Measurements from ENCODE around the gene TEX38. TPM values are rescaled to one million over a fixed set of nuclear protein-coding genes. Genes with fewer than 3 reads are reported as not detected.
A peak's percentile ranks its signal among the peaks of the same experiment; 100 is the strongest.

The TEX38 gene
- total RNA-seq, 2 experiments from 2014 or later, result not detected

DNA sequence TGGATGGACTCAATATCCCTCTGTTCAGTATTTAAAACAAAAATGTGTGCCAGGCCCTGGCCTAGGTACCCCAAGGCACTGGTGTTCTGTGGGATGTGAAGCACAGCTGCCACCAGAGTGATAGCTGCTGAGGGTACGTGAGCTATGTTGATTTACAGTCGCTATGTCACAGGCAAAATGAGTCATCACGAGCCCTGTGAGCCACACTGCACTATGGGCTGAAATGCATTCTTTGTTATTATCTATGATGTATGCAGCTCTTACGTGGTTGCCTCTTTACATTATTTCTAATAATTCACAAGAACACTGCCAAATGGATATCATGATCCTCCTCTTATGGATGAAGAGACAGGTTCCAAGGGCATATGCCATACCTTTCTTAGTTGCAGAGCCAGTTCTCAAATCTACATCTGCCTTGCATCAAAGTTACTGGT lies 2.1 kb downstream of the TEX38 start:
- Mint-ChIP-seq H3K4me3 (no peak overlapping the region), H3K27me3 (no peaks in the 10 kb centered on the region), H3K27ac (peak overlapping the region; percentile 29), H3K4me1 (ENCODE audit: low read depth) (peaks cover 24% of the 10 kb centered on the region), H3K36me3 (ENCODE audit: low read depth) (peaks cover 40% of the 10 kb centered on the region), H3K9me3 (no peaks in the 10 kb centered on the region)
- POLR2A ChIA-PET, result no interaction called here
- ATAC-seq (ENCODE audit: poor library complexity) (no peak), DNase-seq (peak in 1 of 14 experiments; percentile 11)
- H3K4me3 ChIP-seq (ENCODE audit: low read length), result no peak overlapping the region
- no peak overlapping the region for H3K27ac ChIP-seq (ENCODE audit: low read depth in 1 of 2, low read length in 2 of 2)
- CTCF ChIA-PET, result interaction anchor here (1.1 kb wide), 1 partner anchor 35 kb away, joined by 3 read pairs; no protein-coding TSS in a partner anchor
- TF ChIP-seq, protein P1, sequence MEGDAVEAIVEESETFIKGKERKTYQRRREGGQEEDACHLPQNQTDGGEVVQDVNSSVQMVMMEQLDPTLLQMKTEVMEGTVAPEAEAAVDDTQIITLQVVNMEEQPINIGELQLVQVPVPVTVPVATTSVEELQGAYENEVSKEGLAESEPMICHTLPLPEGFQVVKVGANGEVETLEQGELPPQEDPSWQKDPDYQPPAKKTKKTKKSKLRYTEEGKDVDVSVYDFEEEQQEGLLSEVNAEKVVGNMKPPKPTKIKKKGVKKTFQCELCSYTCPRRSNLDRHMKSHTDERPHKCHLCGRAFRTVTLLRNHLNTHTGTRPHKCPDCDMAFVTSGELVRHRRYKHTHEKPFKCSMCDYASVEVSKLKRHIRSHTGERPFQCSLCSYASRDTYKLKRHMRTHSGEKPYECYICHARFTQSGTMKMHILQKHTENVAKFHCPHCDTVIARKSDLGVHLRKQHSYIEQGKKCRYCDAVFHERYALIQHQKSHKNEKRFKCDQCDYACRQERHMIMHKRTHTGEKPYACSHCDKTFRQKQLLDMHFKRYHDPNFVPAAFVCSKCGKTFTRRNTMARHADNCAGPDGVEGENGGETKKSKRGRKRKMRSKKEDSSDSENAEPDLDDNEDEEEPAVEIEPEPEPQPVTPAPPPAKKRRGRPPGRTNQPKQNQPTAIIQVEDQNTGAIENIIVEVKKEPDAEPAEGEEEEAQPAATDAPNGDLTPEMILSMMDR (IDR thresholded peaks at IDR 0.05), result no peak
- H3K27me3 ChIP-seq (ENCODE audit: control insufficient read depth in 1 of 2, insufficient read depth in 2 of 2, low read length in 2 of 2), result no peaks in the 10 kb centered on the region
- peaks cover 23% of the 10 kb centered on the region for H3K36me3 ChIP-seq (ENCODE audit: insufficient read depth, low read length)
- H3K4me1 ChIP-seq (ENCODE audit: insufficient read depth, low read length), result peaks cover 12% of the 10 kb centered on the region
- intact Hi-C loops (cut with DNase I, micrococcal nuclease), result no loop called here
- no peaks in the 10 kb centered on the region for H3K9me3 ChIP-seq (ENCODE audit: control insufficient read depth in 1 of 2, insufficient read depth in 1 of 2, low read length in 2 of 2)

DNA sequence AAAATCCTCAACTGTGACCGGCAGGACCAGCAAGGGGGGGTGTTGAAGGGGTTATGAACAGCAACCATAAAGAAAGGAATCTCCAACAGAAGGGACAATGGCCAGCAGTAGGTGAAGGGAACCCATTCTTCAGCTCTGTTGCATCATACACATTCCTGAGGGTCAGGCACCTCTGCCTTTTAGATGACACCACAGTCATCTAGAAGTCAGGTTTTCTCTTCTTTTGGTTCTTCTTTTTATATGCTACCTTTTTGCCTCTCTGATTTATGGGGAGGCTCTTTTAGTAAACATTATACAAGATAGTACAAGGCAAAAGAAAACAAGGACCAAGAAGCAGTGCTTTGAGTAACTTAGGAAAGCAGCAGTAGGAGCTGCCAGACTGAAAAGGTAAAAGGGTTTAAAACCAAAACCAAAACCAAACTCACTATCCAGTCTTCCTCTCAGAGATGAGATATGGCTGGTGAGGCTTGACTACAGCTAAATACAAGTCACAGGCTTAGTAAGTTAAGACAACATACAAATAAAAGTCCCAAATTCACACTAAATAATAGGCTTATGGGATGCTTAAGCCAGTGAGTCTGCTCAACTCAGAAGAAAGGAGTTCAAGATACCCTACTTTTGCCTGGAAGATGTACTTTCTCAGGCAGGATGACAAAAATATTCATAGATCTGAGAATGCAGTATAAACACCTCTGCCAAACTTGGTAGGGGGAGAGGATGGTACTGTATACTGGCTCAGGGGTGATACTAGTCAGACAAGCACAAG lies 4.1 kb downstream of the TEX38 start:
- Histone ChIP-seq H3K4me3 (ENCODE audit: low read length) (peak overlapping the region; percentile 2), H3K9me3 (ENCODE audit: control insufficient read depth in 1 of 2, insufficient read depth in 1 of 2, low read length in 2 of 2) (no peaks in the 10 kb centered on the region), H3K4me1 (ENCODE audit: insufficient read depth, low read length) (peaks cover 11% of the 10 kb centered on the region), H3K27me3 (ENCODE audit: control insufficient read depth in 1 of 2, insufficient read depth in 2 of 2, low read length in 2 of 2) (no peaks in the 10 kb centered on the region), H3K27ac (ENCODE audit: low read depth in 1 of 2, low read length in 2 of 2) (peak overlapping the region; percentile 8 to 64), H3K36me3 (ENCODE audit: insufficient read depth, low read length) (peaks cover 40% of the 10 kb centered on the region)
- no peaks in the 10 kb centered on the region for H3K9me3 Mint-ChIP-seq
- CTCF ChIA-PET, result no interaction called here
- POLR2A ChIA-PET, result interaction anchor here (0.8 to 1.8 kb wide), 5 partner anchors 7 to 72 kb away, joined by 3 to 10 read pairs (median 4); partner anchors contain the start of gene MKNK1
- peaks cover 56% of the 10 kb centered on the region for H3K36me3 Mint-ChIP-seq (ENCODE audit: low read depth)
- TF ChIP-seq, protein P1 (IDR thresholded peaks at IDR 0.05), result no peak
- DNase-seq (peak in 3 of 14 experiments; percentile 50 to 65 (median 50)), ATAC-seq (ENCODE audit: poor library complexity) (peak; percentile 86)
- intact Hi-C loops (cut with DNase I, micrococcal nuclease), result no loop called here
- peak overlapping the region; percentile 50 for H3K4me3 Mint-ChIP-seq
- H3K4me1 Mint-ChIP-seq (ENCODE audit: low read depth), result peaks cover 24% of the 10 kb centered on the region
- H3K27me3 Mint-ChIP-seq, result no peaks in the 10 kb centered on the region
- H3K27ac Mint-ChIP-seq, result peak overlapping the region; percentile 98

DNA sequence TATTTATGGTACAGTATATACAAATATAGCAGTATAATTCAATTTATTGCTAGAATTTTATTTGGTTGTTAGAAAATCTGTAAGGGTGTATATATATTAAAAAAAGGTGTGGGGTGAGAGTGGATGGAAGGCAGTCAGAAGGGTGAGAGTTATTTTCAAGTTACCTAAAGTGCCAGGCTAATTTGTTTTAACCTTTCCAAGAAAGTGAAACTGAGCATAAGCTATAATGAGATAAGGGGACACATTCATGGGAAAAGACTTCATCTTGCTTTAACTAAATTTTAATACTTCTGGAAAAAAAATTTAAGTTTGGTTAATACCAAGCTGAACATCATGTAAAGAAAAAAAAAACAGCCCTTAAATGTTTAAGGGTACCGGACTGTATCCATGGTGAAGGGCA lies 4.9 kb downstream of the TEX38 start:
- peak overlapping the region; percentile 50 for H3K4me3 Mint-ChIP-seq
- H3K27me3 ChIP-seq (ENCODE audit: control insufficient read depth in 1 of 2, insufficient read depth in 2 of 2, low read length in 2 of 2), result no peaks in the 10 kb centered on the region
- no peak overlapping the region for H3K4me3 ChIP-seq (ENCODE audit: low read length)
- TF ChIP-seq, protein P1 (IDR thresholded peaks at IDR 0.05), result no peak
- H3K9me3 Mint-ChIP-seq, result no peaks in the 10 kb centered on the region
- H3K4me1 ChIP-seq (ENCODE audit: insufficient read depth, low read length), result peaks cover 11% of the 10 kb centered on the region
- ChIA-PET CTCF (interaction anchor here (1.1 kb wide), 1 partner anchor 45 kb away, joined by 3 read pairs; no protein-coding TSS in a partner anchor), POLR2A (interaction anchor here (1.5 to 1.8 kb wide), 2 partner anchors 8 to 9 kb away, joined by 4 to 10 read pairs; no protein-coding TSS in a partner anchor)
- ATAC-seq (ENCODE audit: poor library complexity) (no peak), DNase-seq (no peak)
- H3K9me3 ChIP-seq (ENCODE audit: control insufficient read depth in 1 of 2, insufficient read depth in 1 of 2, low read length in 2 of 2), result no peaks in the 10 kb centered on the region
- H3K4me1 Mint-ChIP-seq (ENCODE audit: low read depth), result peaks cover 24% of the 10 kb centered on the region
- peak overlapping the region; percentile 98 for H3K27ac Mint-ChIP-seq
- H3K36me3 ChIP-seq (ENCODE audit: insufficient read depth, low read length), result peaks cover 47% of the 10 kb centered on the region
- intact Hi-C loops (cut with DNase I, micrococcal nuclease), result no loop called here
- H3K36me3 Mint-ChIP-seq (ENCODE audit: low read depth), result peaks cover 64% of the 10 kb centered on the region
- no peaks in the 10 kb centered on the region for H3K27me3 Mint-ChIP-seq
- H3K27ac ChIP-seq (ENCODE audit: low read depth in 1 of 2, low read length in 2 of 2), result peak overlapping the region; percentile 8 to 64

Measured in CD4-positive, alpha-beta T cell (primary cell).